GM23338 (cell line): ENCODE measurements around the gene LYVE1. TPM values are rescaled to one million over a fixed set of nuclear protein-coding genes. Genes with fewer than 3 reads are reported as not detected.

Experiments
- ATAC-seq: fragments of 200-7000 bp; cut with Tn5 transposase; 3 replicates; pipeline ENCODE4 v1.9.1; 2020
- DNase-seq: peaks from one replicate; pipeline ENCODE4 v3.0.0-alpha.2; 2015; ENCODE audit warnings: low spot score
- H2AFZ ChIP-seq: fragments of 200-600 bp; sonication (generic); 2 replicates; pipeline ENCODE4 v1.8.0; 2016; ENCODE audit warnings: antibody characterized with exemption, mild to moderate bottlenecking, moderate library complexity
- H3F3A ChIP-seq: fragments of 200-600 bp; sonication (generic); replicated peaks from 2 replicates; pipeline ENCODE4 v1.8.0; 2017; ENCODE audit warnings: antibody characterized with exemption, mixed run types, low read depth
- H3K27ac ChIP-seq: fragments of 200-600 bp; sonication (generic); 2 replicates; pipeline ENCODE4 v1.6.1; 2016; ENCODE audit warnings: low read depth
- H3K27me3 ChIP-seq: fragments of 200-600 bp; sonication (generic); 2 replicates; pipeline ENCODE4 v1.8.0; 2016; ENCODE audit warnings: mild to moderate bottlenecking, mixed run types, moderate library complexity; ENCODE audit not compliant: insufficient read depth
- H3K36me3 ChIP-seq: fragments of 200-600 bp; sonication (generic); 2 replicates; pipeline ENCODE4 v1.8.0; 2016; ENCODE audit warnings: mild to moderate bottlenecking; ENCODE audit not compliant: insufficient read depth
- H3K4me1 ChIP-seq: fragments of 200-600 bp; sonication (generic); 2 replicates; pipeline ENCODE4 v1.8.0; 2016; ENCODE audit warnings: mild to moderate bottlenecking, moderate library complexity; ENCODE audit not compliant: insufficient read depth
- H3K4me2 ChIP-seq: fragments of 200-600 bp; sonication (generic); 2 replicates; pipeline ENCODE4 v1.7.1; 2017; ENCODE audit warnings: mixed run types
- H3K4me3 ChIP-seq: fragments of 200-600 bp; sonication (generic); 2 replicates; pipeline ENCODE4 v1.6.1; 2016; ENCODE audit warnings: mixed run types
- H3K79me2 ChIP-seq: fragments of 200-600 bp; sonication (generic); replicated peaks from 2 replicates; pipeline ENCODE4 v1.8.0; 2017; ENCODE audit warnings: mild to moderate bottlenecking; ENCODE audit not compliant: insufficient read depth
- H3K9me2 ChIP-seq: fragments of 200-600 bp; sonication (generic); 2 replicates; pipeline ENCODE4 v1.8.0; 2017; ENCODE audit not compliant: insufficient read depth
- H4K20me1 ChIP-seq: fragments of 200-600 bp; sonication (generic); replicated peaks from 2 replicates; pipeline ENCODE4 v1.8.0; 2017; ENCODE audit warnings: mild to moderate bottlenecking; ENCODE audit not compliant: insufficient read depth
- H3K27ac Mint-ChIP-seq: 2 replicates; pipeline ENCODE4 v1.8.0; 2020; ENCODE audit warnings: inconsistent platforms, mild to moderate bottlenecking, moderate library complexity, mixed read lengths
- H3K27me3 Mint-ChIP-seq: 3 replicates; pipeline ENCODE4 v1.8.0; 2022; ENCODE audit warnings: low read depth, mild to moderate bottlenecking, moderate library complexity, mixed read lengths, inconsistent platforms; ENCODE audit not compliant: insufficient read depth, poor library complexity
- H3K36me3 Mint-ChIP-seq: 3 replicates; pipeline ENCODE4 v1.8.0; 2021; ENCODE audit warnings: low read depth, mild to moderate bottlenecking, inconsistent platforms, moderate library complexity, mixed read lengths
- H3K4me1 Mint-ChIP-seq: 3 replicates; pipeline ENCODE4 v1.8.0; 2020; ENCODE audit warnings: mild to moderate bottlenecking, inconsistent platforms, mixed read lengths
- H3K4me3 Mint-ChIP-seq: 3 replicates; pipeline ENCODE4 v1.8.0; 2021; ENCODE audit warnings: moderate library complexity, mild to moderate bottlenecking, inconsistent platforms, mixed read lengths
- H3K9me3 Mint-ChIP-seq: 3 replicates; pipeline ENCODE4 v1.8.0; 2020; ENCODE audit warnings: moderate library complexity, mild to moderate bottlenecking, inconsistent platforms, mixed read lengths
- CREB1 ChIP-seq: fragments of 250-450 bp; sonication (Bioruptor Pico); IDR thresholded peaks from 2 replicates; pipeline ENCODE4 v1.5.0; 2020; ENCODE audit warnings: low read depth, mild to moderate bottlenecking, moderate library complexity
- CTCF ChIP-seq, 2 experiments: fragments of 200-600 bp in 1 of 2; sonication (generic) in 1 of 2; conservative IDR thresholded peaks; 2 replicates each; pipeline versions ENCODE4 v1.5.1 to v1.6.1; 2016 to 2017; ENCODE audit warnings: antibody characterized with exemption in 2 of 2, low read depth in 2 of 2, mild to moderate bottlenecking in 2 of 2, moderate library complexity in 1 of 2
- ETS1 ChIP-seq: IDR thresholded peaks from 2 replicates; pipeline ENCODE4 v1.6.1; 2016; ENCODE audit warnings: antibody characterized with exemption
- EZH2 ChIP-seq: fragments of 200-600 bp; sonication (generic); IDR thresholded peaks from one replicate; pipeline ENCODE4 v1.8.0; 2017; ENCODE audit warnings: antibody characterized with exemption, mild to moderate bottlenecking, low read depth; ENCODE audit not compliant: unreplicated experiment
- EZH2phosphoT487 ChIP-seq: fragments of 200-600 bp; sonication (generic); IDR thresholded peaks from one replicate; pipeline ENCODE4 v1.8.1; 2018; ENCODE audit warnings: antibody characterized with exemption; ENCODE audit not compliant: unreplicated experiment
- JUNB ChIP-seq: IDR thresholded peaks from one replicate; pipeline ENCODE4 v1.6.1; 2016; ENCODE audit warnings: antibody characterized with exemption; ENCODE audit not compliant: unreplicated experiment
- NANOG ChIP-seq: IDR thresholded peaks from 2 replicates; pipeline ENCODE4 v1.6.1; 2016; ENCODE audit warnings: antibody characterized with exemption, borderline replicate concordance
- POLR2AphosphoS5 ChIP-seq: IDR thresholded peaks from 2 replicates; pipeline ENCODE4 v1.6.1; 2016; ENCODE audit warnings: antibody characterized with exemption, low read depth
- REST ChIP-seq: IDR thresholded peaks from one replicate; pipeline ENCODE4 v1.6.1; 2018; ENCODE audit warnings: antibody characterized with exemption; ENCODE audit not compliant: unreplicated experiment
- STAT1 ChIP-seq: IDR thresholded peaks from one replicate; pipeline ENCODE4 v1.6.1; 2016; ENCODE audit warnings: antibody characterized with exemption; ENCODE audit not compliant: unreplicated experiment
- ZNF114 ChIP-seq: fragments of 250-450 bp; sonication (Bioruptor Pico); IDR thresholded peaks from 2 replicates; pipeline ENCODE4 v1.5.0; 2020; ENCODE audit warnings: mild to moderate bottlenecking, moderate library complexity
- ZNF331 ChIP-seq: fragments of 250-450 bp; sonication (Bioruptor Pico); IDR thresholded peaks from 2 replicates; pipeline ENCODE4 v1.5.0; 2020; ENCODE audit warnings: low read depth, mild to moderate bottlenecking, moderate library complexity
- ZNF462 ChIP-seq: fragments of 250-450 bp; sonication (Bioruptor Pico); IDR thresholded peaks from 2 replicates; pipeline ENCODE4 v1.5.0; 2020; ENCODE audit warnings: mild to moderate bottlenecking, moderate library complexity
- polyA plus RNA-seq: library from polyadenylated mRNA; unstranded; fragments of >200 nt; fragmentation: Nextera tagmentation; extraction: Ambion mirVana; gene quantifications from 2 replicates; pipeline ENCODE4 v1.2.1, GENCODE V29; 2016
- total RNA-seq: library from RNA; depleted of rRNA; stranded (reverse); fragments of >200 nt; shearing (Covaris generic); gene quantifications from 2 replicates; pipeline ENCODE4 v1.2.3, GENCODE V29; 2014

LYVE1 gene
- total and polyA plus RNA-seq, 2 experiments from 2014 or later: 0.94 TPM; not detected in 1

- Histone ChIP-seq H3F3A (no peaks in the 10 kb centered on the region), H3K4me3 (no peak overlapping the region), H3K4me1 (no peaks in the 10 kb centered on the region), H3K4me2 (no peak overlapping the region), H3K79me2 (no peaks in the 10 kb centered on the region), H4K20me1 (no peaks in the 10 kb centered on the region), H3K9me2 (no peaks in the 10 kb centered on the region), H3K27me3 (no peaks in the 10 kb centered on the region), H3K27ac (no peak overlapping the region), H3K36me3 (no peaks in the 10 kb centered on the region), H2AFZ (no peak overlapping the region)
- peaks cover 2% of the 10 kb centered on the region for H3K27me3 Mint-ChIP-seq
- no peak for TF ChIP-seq CTCF (conservative IDR thresholded peaks at IDR 0.05; ENCODE audit: low read depth in 2 of 2)
- TF ChIP-seq CREB1 (CRISPR knock-in tag): no peak
- no peak for TF ChIP-seq EZH2
- no peak for TF ChIP-seq EZH2phosphoT487
- TF ChIP-seq REST: no peak
- no peak for TF ChIP-seq ZNF462
- no peak for TF ChIP-seq ETS1
- TF ChIP-seq STAT1: no peak
- no peak for TF ChIP-seq JUNB
- no peak for TF ChIP-seq POLR2AphosphoS5
- TF ChIP-seq ZNF114 (CRISPR knock-in tag): no peak
- no peak for TF ChIP-seq ZNF331 (CRISPR knock-in tag)
- TF ChIP-seq NANOG: no peak
- no peak overlapping the region for H3K27ac Mint-ChIP-seq
- ATAC-seq: no peak
- H3K36me3 Mint-ChIP-seq: no peaks in the 10 kb centered on the region; the same call in 2 of the 3 replicates
- no peak for DNase-seq
- no peaks in the 10 kb centered on the region for H3K9me3 Mint-ChIP-seq
- H3K4me3 Mint-ChIP-seq: no peak overlapping the region
- no peaks in the 10 kb centered on the region; the same call in 2 of the 3 replicates for H3K4me1 Mint-ChIP-seq
These were observed 49.1 kb upstream of the LYVE1 start for GRCh38 chr11:10617551-10617950.
